Endothelial cell (in vitro differentiated cells): Measurements from ENCODE around the gene NCBP3. TPM values are rescaled to one million over a fixed set of nuclear protein-coding genes. Genes with fewer than 3 reads are reported as not detected.

ENCODE experiments used
- DNase-seq: peaks from one replicate; pipeline ENCODE4 v3.0.0; 2021; ENCODE audit warnings: low spot score
- H3K27ac Mint-ChIP-seq: one replicate; pipeline ENCODE4 v1.8.0; 2021; ENCODE audit warnings: mixed read lengths, inconsistent platforms; ENCODE audit not compliant: unreplicated experiment
- H3K27me3 Mint-ChIP-seq: one replicate; pipeline ENCODE4 v1.8.0; 2021; ENCODE audit warnings: mild to moderate bottlenecking, moderate library complexity, mixed read lengths, inconsistent platforms; ENCODE audit not compliant: unreplicated experiment
- H3K36me3 Mint-ChIP-seq: one replicate; pipeline ENCODE4 v1.8.0; 2021; ENCODE audit warnings: mild to moderate bottlenecking, low read depth, mixed read lengths, inconsistent platforms; ENCODE audit not compliant: unreplicated experiment
- H3K4me1 Mint-ChIP-seq: one replicate; pipeline ENCODE4 v1.8.0; 2021; ENCODE audit warnings: mild to moderate bottlenecking, mixed read lengths, inconsistent platforms; ENCODE audit not compliant: unreplicated experiment
- H3K4me3 Mint-ChIP-seq: one replicate; pipeline ENCODE4 v1.8.0; 2021; ENCODE audit warnings: mild to moderate bottlenecking, mixed read lengths, inconsistent platforms; ENCODE audit not compliant: unreplicated experiment
- H3K9me3 Mint-ChIP-seq: one replicate; pipeline ENCODE4 v1.8.0; 2021; ENCODE audit warnings: mixed read lengths, inconsistent platforms; ENCODE audit not compliant: unreplicated experiment
- total RNA-seq: library from RNA; stranded (reverse); fragmentation: NEBNext Ultra II Directional; extraction: Animal tissue kit (Norgen Biotek cat#: 25700); gene quantifications from one replicate; pipeline ENCODE4 v1.2.1, GENCODE V29; 2021; ENCODE audit not compliant: unreplicated experiment
- TF ChIP-seq, protein P1 (sequence below): fragments of 200-600 bp; sonication (generic); IDR thresholded peaks from one replicate; pipeline ENCODE4 v1.5.0; 2021; ENCODE audit warnings: antibody characterized with exemption; ENCODE audit not compliant: unreplicated experiment

Gene NCBP3
- total RNA-seq, 1 donor from 2014 or later = 84.4 TPM

DNA sequence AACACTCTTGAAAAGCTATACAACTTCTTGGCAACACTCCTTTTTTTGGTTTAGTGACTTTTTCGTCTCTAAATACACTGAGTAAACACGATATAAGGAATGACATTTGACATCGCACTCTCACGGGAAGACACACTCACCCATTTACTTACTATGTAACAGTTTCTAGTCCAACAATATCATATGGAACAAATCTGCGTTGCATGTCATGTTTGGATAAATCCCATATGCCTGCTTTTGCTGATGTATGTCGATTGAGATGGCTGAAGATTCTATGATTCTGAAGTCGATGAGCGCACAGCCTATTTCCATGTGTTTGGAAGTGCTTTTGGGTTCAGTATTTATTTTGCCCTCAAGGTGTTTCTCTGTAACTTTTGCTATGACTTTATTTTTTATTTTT lies 63.3 kb downstream of the NCBP3 start:
- H3K27ac Mint-ChIP-seq = no peak overlapping the region
- TF ChIP-seq, protein P1, sequence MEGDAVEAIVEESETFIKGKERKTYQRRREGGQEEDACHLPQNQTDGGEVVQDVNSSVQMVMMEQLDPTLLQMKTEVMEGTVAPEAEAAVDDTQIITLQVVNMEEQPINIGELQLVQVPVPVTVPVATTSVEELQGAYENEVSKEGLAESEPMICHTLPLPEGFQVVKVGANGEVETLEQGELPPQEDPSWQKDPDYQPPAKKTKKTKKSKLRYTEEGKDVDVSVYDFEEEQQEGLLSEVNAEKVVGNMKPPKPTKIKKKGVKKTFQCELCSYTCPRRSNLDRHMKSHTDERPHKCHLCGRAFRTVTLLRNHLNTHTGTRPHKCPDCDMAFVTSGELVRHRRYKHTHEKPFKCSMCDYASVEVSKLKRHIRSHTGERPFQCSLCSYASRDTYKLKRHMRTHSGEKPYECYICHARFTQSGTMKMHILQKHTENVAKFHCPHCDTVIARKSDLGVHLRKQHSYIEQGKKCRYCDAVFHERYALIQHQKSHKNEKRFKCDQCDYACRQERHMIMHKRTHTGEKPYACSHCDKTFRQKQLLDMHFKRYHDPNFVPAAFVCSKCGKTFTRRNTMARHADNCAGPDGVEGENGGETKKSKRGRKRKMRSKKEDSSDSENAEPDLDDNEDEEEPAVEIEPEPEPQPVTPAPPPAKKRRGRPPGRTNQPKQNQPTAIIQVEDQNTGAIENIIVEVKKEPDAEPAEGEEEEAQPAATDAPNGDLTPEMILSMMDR = no peak
- DNase-seq = no peak
- H3K36me3 Mint-ChIP-seq = no peaks in the 10 kb centered on the region
- H3K4me1 Mint-ChIP-seq = no peaks in the 10 kb centered on the region
- no peaks in the 10 kb centered on the region for H3K9me3 Mint-ChIP-seq
- H3K27me3 Mint-ChIP-seq = no peaks in the 10 kb centered on the region
- no peak overlapping the region for H3K4me3 Mint-ChIP-seq

DNA sequence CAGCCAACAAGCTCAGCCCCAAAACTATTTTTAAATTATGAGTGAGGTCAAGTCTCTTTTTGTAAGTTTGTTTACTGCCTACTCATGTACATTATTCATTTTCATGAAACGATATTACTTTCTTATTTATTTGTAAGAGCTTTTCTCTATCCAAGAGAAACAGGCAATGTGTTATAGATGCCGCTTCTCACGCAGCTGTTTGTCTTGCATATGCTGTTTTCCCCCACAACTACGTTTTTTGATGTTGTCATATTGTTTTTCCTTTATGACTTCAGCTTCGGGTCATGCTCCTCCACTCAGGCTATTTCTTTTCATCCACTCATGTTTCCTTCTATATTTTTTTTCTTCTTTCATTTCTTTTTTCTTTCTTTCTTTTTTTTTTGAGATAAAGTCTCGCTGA lies 65.1 kb downstream of the NCBP3 start:
- no peak overlapping the region for H3K4me3 Mint-ChIP-seq

DNA sequence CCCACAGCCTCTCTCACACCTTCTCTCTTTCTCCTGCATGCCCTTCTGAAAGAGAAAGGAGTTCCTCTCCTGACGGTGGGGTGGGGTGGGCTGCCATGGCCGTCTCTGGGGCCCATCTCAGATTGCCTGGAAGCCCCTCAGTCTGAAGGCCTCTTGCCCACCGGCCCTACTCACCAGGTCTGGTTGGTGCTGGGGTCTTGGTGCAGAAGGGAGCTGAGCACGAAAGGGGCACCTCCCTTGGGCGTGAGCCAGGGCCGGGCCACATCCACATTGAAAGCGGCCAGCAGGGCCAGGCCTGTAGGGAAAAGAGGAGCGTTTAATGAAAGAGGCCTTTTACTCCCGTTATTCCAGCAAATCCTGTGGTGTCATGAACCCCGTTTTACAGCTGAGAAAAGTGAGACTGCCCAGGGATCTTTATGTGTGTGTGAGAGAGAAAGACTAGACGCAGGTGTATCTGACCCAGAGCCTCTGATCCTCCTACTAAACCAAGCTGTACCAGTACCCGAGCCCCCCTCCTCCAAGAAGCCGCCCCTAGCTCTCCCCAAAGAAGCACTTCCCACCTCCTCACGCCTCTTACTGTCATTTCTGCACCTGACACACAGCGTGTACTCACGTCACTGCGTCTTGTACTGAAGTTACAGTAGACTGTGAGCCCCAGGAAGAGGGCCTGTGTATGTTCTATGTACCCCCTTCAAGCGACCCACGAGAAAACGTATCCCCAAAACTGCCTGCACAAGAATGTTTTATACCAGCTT lies 68.5 kb downstream of the NCBP3 start:
- H3K4me3 Mint-ChIP-seq = no peak overlapping the region
- TF ChIP-seq, protein P1 = no peak
- H3K9me3 Mint-ChIP-seq = no peaks in the 10 kb centered on the region
- H3K27ac Mint-ChIP-seq = no peak overlapping the region
- H3K36me3 Mint-ChIP-seq = no peaks in the 10 kb centered on the region
- no peaks in the 10 kb centered on the region for H3K4me1 Mint-ChIP-seq
- no peak for DNase-seq
- no peaks in the 10 kb centered on the region for H3K27me3 Mint-ChIP-seq

More for the DNA sequence above, 65.1 kb downstream of the NCBP3 start:
- no peaks in the 10 kb centered on the region for H3K9me3 Mint-ChIP-seq
- no peak overlapping the region for H3K27ac Mint-ChIP-seq
- TF ChIP-seq, protein P1 = no peak
- H3K27me3 Mint-ChIP-seq = no peaks in the 10 kb centered on the region
- H3K36me3 Mint-ChIP-seq = no peaks in the 10 kb centered on the region
- no peak for DNase-seq
- no peaks in the 10 kb centered on the region for H3K4me1 Mint-ChIP-seq

DNA sequence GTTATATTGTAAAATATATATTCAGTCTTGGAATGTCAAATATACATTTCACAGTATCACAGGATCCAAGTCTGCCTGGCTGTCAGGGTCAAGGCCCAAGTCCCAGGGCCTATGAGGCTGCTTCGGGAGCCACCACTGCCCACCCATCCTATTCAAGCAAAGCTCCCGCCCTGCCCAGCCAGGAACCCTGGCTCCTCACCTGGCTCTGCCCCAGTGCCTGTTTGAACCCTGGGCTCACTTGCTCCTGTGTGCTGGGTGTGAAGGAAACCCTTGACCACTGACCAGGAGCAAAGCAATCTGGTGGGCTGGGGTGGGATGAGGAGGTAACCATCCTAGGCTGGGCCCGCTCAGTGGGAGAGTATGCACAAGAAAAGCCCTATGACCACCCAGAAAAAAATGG lies 72.1 kb downstream of the NCBP3 start:
- Mint-ChIP-seq H3K4me1 (peaks cover 2% of the 10 kb centered on the region), H3K27ac (no peak overlapping the region), H3K4me3 (no peak overlapping the region), H3K36me3 (no peaks in the 10 kb centered on the region), H3K27me3 (peaks cover 3% of the 10 kb centered on the region), H3K9me3 (no peaks in the 10 kb centered on the region)
- TF ChIP-seq, protein P1 = no peak
- DNase-seq = no peak

DNA sequence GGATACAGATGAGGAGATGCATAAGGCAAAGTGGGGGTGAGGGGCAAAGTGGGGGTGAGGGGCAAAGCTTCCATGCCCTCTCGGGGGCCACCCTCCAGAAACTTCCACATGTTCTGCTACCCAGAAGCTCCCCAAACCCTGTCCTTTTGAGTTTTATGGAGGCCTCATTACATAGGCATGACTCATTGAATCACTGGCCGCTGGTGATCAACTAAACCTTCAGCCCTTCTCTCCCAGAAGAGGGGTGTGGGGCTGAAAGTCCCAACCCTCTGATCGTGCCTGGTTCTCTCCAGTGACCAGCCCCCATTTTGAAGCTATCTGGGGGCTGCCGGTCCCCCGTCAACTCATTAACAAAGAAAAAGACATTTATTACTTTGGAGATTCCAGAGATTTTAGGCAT lies 72.5 kb downstream of the NCBP3 start:
- peaks cover 2% of the 10 kb centered on the region for H3K36me3 Mint-ChIP-seq
- H3K4me3 Mint-ChIP-seq = no peak overlapping the region
- peaks cover 3% of the 10 kb centered on the region for H3K4me1 Mint-ChIP-seq
- DNase-seq = no peak
- TF ChIP-seq, protein P1 = no peak
- H3K27ac Mint-ChIP-seq = no peak overlapping the region
- peaks cover 3% of the 10 kb centered on the region for H3K27me3 Mint-ChIP-seq
- H3K9me3 Mint-ChIP-seq = no peaks in the 10 kb centered on the region
